SK-N-MC (cell line): Measurements from ENCODE around the gene ADAP1.

Experiments
- EZH2 ChIP-seq: fragments of 200-600 bp; sonication (generic); IDR thresholded peaks from one replicate; pipeline ENCODE4 v1.6.1; 2017; ENCODE audit warnings: antibody characterized with exemption
- FOXP2 ChIP-seq: optimal IDR thresholded peaks from 2 replicates; pipeline ENCODE3; 2011; ENCODE audit warnings: mild to moderate bottlenecking, moderate library complexity; ENCODE audit not compliant: insufficient read depth; ENCODE audit errors: extremely low read length, control extremely low read depth
- POLR2AphosphoS5 ChIP-seq: IDR thresholded peaks from 2 replicates; pipeline ENCODE4 v1.6.1; 2012; ENCODE audit warnings: mild to moderate bottlenecking, low read depth, low read length, borderline replicate concordance

DNA sequence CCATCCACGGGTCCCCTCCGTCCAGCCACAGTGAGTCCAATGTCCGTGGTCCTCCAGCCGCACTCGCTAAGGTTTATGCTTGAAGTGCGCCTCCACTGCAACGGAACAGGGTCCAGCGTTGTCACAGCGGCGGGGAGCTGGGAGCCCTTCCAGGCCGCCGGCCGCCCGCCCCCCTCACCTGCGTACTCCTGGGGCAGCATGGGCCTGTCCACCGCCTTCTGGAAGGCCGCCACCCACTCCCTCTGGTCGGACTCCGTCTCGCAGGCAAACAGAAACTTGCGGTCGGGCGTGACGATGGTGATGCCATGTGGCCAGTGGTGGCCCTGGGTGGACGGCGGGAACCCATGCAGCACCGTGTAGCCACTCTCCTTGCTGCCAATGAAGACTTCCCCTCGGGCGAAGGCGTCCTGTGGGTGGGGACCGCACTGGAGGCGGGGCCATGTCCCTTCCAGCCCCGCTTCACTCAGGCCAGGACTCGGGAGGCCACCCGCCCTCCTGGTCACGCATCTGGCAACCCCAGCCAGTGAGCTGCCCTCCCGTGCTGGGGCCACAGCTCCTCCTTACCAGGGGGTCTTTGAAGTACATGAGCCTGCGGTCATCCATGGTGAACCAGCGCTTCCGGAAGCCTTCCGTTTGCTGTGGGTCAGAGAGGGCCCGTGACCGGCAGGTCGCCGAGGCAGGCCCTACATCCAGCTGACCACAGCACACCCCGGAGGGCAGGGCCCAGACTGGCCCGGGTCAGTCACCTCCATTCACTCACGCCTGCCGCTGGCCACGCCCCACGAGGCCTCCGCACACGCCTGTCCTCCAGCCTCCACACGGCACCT is 55.4 kb downstream of the ADAP1 start:
- no peak for TF ChIP-seq POLR2AphosphoS5
- TF ChIP-seq EZH2, result no peak
- TF ChIP-seq FOXP2, result no peak
